Hippocampal formation (tissue), 2 donors: Measurements from ENCODE around the gene TACC2.

Source experiments
- DNase-seq, 2 donors: peaks; one replicate each; lab custom pipeline; 2025; lab: John Stamatoyannopoulos, UW

TACC2 gene

DNA sequence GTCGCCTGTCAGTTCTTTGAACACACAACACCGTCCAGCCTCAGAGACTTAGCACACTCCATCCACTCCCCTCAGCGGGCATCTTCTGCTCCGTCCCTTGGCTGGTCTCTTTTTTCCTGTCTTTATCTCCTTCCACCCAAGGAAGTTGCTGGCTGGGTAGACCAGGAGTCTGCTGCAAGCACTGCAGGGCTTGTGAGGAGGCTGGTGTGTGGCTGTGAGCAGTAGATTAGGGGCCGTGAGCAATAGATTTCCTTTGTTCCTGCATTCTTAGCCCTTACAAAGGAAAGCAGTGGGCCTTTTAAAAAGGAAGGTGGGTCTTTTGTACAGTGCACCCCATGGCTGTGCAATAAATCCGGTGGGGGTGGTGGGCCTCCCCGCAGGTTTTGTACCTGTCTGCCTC is 181.8 kb downstream of the TACC2 start:
- no peak for DNase-seq

DNA sequence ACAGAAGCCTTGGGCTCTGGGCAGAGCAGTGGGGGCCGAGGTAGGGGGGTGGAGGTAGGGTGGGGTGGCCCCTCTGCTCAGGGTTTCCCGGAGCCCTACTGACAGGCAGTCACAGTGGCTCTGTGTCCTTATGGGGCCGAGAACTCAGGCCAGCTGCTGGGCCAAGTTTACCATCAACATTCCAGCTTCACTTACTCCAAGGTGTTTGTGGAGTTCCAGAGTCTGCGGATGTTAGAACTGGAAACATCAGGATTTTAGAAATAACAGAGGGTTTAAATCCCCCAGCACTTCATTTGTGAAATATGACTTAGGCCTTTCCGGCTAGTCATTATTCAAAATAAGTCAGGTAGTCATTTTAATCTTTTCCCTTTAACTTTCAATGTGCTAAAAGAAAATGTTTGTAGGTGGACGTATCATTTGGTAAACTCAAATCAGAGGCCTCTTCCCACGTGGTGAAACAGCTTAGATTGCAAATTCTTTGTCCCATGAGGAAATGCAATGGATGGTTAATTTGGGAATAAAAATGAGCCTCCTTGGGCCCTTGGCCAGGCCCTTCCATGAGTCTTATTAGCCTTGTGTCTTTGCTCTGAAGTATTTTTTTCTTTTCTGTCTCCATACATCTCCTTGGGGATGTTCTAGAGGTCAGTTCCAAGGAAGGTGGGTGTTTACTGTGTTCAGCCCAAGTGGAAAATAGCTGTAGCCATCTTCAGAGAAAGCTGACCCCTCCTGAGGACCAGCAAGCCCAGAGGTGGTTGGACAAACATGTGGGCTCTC is 182.5 kb downstream of the TACC2 start:
- DNase-seq, result no peak

DNA sequence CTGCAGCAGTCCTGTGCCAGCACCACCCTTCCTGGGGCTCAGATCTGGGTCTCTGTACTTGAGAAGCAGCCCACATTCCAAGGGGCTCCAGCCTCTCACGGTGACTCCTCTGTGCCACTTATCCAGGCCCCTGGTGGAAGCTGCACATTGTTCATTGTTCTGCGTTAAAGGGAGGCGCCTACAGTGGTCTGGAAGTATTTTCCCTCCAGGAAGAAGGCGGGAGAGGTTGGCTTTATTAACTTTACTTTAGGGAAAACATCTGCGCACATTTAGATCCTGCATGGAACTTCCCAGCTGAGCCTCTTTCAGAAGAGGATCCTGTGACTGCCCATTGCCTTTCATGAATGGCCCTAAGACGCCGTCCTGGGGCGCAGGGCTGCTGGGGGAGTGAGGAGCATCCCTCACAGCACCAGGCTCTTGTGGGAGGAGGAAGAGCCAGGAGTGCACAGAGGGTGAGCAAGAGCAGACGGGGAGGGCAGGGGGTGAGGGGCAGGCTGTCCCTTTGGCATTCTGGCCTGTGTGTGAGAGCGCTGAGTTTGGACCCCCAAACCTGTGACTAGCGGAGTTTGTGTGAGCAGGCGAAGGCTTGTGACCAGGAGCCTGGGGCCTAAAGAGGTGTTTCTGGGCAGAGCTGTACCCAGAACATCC is 183.5 kb downstream of the TACC2 start:
- DNase-seq, result no peak

DNA sequence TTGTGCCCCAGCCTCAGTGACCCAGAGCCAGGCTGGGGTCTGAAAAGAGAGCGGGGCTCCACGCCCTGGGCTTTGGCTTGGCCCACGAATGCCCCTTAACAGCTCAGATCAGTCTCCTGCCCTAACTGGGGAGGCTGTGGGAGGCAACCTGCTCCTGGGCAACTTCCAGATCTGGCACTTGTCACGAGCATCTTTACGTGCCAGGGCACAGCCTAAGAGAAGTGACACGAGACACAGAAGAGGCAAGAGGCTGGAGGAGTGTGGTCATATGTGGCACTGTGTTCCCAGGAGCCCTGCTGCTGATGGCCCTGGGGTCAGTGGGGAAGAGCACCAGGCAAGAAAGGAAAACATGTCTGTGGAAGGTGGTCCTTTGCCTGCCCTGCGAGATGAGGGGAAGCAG is 184.4 kb downstream of the TACC2 start:
- DNase-seq, result no peak

DNA sequence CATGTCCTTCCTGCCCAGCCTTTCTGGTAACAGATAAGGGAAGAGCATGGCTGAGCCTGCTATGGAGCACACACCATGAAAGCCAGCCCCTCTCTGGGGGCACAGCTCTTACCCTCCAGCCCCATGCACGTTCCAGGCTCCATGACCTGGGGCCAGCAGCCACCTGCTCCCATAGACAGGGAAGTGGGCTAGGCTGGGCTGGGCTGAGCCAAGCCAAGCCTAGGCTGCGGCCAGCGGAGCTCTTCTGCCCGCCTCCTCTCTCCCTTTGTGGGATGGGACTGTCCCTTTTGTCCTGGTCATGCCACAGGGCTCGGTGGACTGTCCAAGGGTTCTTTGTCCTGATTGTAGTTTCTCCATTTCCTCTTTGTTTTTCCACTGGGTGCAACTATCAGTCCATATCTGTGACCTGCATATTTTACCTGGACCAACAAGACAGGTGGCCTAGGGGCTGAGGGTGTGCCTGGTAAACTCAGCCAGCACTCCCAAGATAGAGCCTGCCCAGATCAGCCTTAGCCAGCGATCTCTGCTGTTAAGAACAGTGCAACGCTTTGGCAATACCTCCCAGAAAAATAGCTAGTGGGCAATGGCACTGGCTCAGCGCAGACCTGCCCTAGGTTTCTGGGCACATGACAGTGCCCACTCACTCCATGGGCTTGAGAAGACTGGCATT is 184.9 kb downstream of the TACC2 start:
- DNase-seq, result no peak

DNA sequence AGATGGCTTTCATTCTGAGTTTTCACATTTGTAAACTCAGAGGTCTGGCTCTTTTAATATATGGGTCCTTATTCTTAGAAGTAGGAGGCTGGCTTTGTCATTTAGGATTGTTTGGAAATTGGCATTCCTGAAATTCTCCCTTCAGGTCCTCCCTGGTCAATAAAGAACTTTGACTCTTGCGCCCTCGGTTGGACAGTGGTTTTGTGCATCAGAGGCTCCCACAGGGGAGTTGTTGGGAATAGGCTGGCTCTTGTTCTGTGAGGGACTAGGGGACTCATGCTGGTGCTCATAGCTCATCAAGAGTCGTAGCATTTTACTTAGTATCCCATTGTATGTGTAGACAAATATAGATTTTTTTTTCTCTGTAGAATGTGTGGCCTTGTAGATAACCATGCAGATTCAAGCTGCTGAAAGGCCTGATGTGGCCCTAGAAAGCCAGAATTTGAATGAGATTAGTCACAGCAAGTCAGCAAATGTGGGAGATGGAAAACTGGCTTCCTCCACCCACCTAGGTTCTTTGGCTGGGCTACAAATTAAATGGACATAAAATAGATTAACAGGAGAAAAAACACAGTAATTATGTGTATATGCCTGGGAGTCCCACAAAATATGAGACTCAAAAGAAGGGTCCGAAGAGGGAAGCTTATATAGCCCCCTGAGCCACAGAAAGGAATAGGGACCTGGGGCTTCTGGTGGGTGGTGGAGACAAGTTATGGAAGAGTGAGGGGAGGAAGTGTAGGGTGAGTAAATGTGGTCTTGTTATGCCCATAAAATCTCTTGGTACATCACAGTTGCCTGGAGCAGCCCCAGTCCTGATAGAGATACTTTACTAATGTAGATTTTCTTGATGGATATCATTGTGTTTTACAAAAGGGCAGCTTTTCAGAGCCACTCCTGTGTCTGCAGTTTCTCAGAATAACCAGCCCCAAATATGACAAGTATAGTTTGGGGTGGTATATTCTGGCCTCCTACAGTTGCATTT is 187.6 kb downstream of the TACC2 start:
- no peak for DNase-seq

DNA sequence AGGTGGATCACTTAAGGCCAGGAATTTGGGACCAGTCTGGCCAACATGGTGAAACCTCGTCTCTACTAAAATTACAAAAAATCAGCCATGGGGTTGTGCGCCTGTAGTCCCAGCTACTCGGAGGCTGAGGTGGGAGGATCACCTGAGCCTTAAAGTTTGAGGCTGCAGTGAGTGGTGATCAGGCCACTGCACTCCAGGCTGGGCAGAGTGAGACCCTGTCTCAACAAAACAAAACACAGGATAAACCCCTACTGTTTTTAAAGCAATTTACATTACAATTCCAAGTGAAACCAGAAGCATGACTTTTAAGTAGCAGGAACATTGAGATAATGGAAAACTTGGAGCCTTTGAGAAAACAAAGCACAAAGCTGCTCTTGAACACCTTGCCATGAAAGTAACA is 189.7 kb downstream of the TACC2 start:
- DNase-seq, result no peak

DNA sequence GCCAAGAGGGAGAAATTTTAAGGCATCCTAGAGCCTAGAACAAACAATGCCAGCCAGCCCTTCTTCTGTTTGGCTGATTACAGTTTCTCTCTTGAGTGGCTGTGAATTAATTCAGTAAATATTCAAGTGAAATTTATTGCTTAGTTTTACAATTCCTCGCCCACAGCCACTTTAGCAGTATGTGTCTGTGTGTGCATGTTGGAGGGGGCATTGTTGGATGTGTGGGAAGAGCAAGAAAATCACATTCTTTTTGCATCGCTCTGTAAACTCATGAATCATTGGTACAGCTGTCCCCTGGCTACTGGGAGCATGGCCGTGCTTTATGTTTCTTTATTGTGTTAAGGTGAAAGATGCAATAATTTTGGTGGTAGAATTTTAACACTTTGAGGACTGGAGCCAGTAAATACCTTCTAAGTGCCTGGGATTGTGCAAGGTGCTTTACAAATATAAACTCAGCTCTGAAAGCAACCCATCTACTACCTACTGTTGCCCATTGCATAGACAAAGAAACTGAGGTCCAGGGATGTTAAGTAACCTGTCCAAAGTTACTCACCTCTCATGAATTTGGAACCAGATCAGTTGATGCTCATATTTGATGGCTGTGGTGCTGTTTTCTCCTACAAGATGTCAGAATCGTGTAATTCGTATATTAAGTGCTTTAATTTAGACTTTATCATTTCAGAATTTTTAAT is 192.2 kb downstream of the TACC2 start:
- no peak for DNase-seq

DNA sequence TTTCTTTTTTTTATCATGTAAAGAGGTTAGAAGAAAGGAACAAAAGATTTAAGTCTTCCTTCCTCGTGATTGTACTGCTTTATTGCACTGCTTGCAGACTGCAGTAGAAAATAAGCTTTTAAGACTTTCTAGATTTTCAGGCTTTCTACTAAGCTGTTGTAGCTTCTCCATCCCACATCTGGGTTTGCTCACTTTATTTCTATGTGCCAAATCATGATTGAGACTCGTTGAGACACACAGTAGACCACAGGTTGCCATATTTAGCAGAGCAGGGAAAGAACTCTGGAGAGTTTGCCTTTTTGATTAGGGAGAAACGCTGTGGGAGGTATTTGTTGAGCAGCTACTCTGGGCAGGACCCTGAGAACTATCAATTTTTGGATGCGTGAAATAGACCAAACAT is 192.9 kb downstream of the TACC2 start:
- no peak for DNase-seq

DNA sequence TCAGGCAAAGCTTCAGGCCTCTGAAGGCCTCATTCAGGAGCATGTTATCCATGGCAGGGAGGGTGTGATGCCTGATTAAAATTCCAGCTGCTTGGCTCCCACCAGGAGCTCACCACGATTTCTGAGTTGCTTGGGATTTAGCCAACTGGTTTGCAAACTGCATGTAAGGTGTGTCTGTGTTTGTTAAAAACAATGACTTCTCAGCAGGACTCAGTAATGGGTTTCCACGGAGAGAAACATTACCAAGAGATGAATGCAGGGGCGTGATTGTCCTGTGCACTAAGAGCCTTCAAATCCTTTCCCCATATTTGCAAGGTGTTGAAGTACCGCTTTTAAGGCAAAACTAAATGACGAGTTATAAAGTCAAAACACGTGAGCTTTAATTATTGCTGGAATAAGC is 193.3 kb downstream of the TACC2 start:
- DNase-seq, result no peak

DNA sequence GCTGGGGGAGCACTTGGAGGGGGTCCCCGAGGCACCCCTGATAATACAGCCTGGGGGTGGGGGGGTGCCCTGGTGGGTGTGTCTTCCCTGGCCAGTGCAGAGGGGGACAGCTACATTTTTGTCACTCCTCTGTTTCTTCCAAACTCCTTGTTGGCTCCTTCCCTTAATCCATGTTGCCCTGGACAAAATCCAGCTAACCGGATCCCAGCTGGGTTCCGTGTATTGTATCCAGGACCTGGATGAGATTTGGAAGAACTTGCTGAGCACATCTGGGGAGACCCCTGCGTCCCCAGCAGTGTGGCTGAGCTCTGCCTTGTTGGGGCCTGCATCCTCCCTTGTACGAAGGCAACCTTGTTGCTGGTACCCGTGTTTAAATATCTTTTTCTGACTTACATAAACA is 195.3 kb downstream of the TACC2 start:
- no peak for DNase-seq

DNA sequence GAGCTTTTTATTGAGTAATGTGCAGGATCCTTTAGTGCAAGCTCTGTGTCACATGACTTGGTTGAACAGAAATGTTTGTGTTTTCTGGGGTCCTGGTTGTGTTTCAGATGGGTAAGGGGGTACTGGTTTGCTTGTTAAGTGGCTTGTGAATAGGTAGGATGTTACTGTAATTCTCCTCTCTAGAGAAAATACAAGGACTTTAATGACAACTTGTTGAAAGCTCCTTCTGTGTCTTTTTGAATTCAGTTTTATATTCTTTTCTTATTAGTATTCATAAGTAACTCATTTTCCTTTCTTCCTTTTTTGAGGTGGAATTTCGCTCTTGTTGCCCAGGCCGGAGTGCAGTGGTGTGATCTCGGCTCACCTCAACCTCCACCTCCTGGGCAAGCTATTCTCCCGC is 196.7 kb downstream of the TACC2 start:
- DNase-seq, result no peak

DNA sequence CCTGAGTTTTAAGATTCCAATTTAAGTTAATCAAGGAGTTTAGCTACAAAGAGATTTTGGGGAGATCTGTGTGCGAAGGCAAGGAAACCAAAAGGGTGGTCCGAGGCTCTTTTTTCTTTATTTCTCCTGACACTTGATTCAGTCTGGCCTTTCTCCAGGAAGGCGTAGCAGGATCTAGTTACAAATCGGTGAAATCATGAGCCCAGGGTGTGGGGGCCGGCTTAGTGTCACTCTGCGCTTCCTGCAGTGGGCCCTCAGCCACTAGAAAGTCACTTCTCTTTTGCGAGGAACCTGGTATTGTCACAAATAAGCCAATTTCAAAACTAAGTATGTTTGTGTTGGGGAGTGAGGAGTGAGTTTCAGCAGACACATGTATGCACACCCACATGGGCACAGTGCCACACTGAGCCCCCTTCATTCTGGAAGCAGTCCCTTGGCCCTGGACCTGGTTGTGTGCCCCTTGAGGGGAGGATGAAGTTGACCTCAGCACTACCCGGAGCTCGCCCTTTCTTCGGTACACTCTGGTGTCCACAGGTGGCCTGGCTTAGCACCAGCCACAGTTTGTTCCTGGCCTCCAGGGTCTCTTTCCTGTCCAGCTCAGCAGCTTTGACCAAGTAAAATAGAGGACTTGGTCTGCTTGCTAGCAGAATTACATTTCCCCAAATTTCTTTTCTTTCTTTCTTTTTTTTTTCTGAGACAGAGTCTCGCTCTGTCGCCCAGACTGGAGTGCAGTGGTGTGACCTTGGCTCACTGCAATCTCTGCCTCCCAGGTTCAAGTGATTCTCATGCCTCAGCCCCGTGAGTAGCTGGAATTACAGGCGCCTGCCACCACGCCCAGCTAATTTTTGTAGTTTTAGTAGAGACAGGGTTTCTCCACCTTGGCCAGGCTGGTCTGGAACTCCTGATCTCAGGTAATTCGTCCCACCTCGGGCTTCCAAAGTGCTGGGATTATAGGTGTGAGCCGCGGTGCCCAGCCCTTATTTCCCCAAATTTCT is 198.2 kb downstream of the TACC2 start:
- DNase-seq, result no peak

DNA sequence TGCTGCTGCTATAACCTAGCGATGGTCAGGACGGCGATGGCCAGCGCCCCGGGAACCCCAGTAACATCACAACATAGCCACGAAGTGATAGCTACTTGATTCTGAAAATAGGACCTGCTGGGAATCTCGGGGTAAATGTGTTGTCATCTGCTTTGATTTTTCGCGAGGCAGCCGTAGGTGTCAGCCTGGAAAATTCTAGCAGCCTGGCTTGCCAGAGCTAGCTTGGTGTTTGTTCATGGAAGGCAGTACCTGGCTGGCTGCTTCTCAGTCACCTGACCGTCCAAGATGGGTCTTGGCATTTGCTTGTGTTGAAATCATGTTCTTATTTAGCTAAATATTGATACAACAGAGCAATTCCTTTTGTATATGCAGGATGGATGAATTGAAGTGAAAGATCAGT is 199.7 kb downstream of the TACC2 start:
- DNase-seq, result no peak

DNA sequence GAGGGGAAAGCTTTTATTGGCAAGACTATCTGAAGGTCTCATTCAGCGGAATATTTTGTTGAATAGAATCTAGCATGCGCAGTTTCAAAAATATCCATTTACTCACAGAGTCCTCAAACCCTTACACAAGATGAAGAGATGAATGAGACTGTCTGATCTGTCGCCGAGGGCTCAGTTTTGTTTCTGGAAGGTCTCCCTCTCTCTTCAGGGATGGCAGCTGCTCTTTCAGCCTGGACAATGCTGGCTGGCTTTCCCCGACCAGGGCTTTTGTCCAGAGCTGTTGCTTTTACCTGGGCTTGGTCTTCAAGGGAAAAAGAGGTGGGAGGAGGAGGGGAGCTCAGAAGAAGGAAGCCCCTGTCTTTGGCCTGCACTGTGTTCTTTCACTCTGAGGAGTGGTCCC is 200.2 kb downstream of the TACC2 start:
- no peak for DNase-seq

DNA sequence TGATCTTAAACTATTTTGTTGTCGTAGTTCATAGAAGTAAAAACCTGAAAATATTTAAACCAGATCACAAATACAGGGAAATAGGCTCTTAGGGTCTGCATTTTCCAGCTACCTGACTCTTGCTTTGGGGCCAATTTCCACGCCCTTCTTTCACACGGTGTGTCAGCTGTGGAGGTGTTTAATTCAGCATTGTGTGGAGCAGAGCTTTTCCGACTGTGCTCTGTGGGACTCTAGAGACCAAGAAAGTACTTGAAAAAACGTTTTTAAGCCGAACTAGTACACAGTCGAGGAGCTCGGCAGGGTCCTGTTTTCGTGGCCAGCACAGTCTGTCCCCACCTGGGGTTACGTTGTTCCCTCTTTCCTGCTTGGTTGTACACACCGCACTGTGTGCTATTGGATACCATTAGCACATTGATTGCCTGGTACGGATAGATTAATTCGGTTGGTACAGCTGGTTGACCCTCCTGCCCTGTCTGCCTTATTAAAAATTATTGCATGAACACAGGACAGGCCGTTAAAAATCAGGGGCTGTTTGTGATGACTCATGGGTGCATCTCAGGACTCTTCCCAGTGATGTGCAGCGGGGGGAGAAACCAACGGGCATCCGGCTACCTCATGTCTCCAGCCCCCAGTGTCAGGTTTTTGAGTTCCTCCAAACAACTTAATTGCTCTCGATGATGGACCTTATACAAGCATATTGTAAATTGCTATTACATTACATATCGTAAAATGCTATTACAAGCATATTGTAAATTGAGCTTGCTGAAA is 201.4 kb downstream of the TACC2 start:
- DNase-seq, result no peak

DNA sequence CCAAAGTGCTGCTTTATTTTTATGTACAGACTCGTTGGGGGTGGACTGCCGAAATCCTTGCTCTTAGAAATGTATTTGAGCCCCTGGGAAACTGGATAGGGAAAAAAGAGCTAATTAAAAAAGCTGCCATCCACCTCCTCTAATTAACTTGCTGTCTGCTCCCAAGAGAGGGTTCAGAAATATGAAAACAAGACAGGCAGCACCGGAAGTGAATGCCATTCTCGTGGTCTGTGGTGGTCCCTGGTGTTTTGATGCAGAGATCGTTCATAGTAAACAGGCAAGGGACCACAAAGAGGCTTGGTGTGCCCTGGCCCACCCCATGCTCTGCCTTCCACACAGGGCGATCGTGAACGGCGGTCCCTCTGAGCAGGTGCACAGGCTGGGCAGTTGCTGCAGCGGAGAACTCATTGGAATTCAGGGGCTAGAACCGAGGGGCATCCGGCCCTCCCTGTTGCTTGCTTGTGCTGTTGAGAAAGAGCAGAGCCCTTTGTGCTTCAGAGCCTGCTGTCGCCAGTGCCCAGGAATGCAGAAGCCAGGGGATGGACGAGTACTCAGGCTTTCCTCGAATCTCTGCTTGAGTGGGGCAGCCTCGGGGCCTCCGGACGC is 203.1 kb downstream of the TACC2 start:
- DNase-seq, result peak; percentile 20 to 22

DNA sequence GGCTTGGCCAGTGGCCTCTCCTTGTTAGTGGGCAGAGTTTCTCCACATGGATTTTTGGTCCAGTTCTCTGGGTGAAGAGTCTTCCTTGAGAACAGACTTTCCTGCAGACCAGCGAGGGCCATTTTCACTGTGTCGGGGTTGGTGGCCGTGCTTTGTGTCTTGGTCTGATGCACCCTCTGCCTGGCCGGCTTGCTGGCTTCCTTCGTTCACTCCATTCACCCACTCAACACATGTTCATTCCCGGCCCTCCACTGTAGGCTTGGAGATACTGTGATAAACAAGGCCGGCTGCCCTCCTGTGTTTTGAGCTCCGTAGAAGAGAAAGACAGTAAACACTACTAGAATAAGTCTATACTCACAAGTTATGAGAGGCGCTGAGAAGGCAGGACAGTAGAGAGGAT is 205.3 kb downstream of the TACC2 start:
- no peak for DNase-seq

DNA sequence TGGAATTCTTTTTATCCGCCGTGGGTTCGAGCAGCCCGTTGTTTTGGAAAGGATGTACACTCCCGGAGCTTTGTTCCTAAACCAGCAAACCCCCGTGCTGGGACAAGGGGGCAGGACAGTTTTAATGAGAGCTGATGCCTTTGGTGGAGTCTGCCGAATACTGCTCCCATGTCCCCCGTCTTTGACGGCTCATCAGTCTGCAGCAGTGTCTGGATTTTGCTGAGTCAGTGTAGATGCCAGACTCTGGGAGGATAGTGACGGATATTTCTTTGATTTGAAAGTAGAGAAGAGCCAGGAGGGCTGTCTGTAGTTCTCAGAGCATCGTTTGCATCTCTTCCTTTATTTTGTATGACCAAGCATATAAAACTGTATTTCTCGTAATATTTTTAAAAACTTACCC is 207.3 kb downstream of the TACC2 start:
- no peak for DNase-seq
